ENCODE results near the gene ZNF385B.

The ZNF385B gene

DNA sequence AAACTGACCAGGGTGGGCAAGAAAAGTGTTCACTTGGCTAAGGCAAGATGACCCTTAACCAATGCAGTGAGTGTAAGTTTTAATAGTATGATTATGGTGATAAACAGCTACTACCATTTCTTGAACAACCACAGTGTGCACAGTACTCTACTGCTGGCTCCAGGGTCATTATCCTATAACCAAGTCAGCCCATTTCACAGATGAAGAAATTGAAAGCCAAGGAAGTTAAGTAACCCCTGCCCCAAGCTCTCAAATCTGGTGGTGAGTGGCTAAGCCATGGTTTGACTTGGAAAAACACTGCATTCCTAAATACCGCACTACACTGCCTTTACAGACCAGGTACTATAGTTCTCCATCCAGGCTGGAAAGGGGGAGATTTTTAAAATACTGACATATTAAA, 5.7 kb downstream of the ZNF385B start:
- no peak for DNase-seq

DNA sequence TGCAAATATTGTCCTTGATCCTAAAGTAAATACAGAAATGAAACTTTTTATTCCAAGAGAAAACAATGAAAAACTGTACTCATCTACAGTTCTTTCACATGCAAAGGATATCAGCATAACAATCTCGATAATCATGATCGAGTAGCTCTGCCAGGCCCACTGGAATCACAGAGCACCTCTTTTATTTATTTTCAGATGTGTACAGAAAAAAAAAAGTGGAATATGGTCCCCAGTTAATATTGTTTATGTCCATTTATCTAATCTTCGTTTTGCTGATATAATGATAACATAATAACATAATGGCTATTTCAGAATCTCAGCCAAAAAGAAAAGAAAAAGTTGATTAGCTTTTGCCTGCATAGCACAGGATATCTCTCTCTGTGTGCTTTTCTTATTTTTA, 6.5 kb downstream of the ZNF385B start:
- DNase-seq = no peak

DNA sequence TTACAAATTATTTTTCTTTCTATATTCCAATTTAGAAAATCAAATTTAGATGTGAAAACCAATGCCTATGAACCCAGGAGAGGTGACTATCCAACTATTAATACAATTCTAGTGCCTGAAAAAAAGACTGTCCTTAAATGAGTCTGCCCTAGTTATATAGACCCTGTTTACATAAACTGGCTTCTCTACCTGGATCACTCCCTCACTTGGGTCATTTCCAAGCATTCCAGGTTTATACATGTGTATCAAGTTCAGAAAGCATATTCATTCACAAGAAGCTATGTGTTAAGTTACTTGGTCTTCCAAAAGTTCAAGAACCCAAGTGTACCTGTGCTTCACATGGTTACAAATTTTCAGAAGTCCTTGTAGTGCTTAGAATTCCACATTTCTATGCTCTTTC, 8.3 kb downstream of the ZNF385B start:
- DNase-seq = no peak

DNA sequence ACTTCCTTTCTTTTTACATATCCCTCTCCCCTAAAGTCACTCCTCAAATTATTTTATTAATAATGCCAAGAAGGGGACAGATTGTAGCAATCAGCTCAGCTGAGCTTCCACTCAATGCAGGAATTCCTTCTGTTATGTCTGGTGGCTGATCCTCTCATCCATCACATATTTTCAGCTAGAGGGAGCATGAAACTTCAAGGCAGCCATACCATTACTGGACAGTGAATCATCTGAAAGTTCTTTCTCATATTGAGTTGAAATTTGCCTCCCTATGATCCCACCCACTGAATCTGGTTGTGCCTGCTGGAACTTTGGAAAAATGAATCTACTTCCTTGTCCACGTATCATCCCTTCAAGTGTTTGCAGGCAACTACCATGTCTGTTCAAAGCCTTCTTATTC, 11.2 kb downstream of the ZNF385B start:
- no peak for DNase-seq

DNA sequence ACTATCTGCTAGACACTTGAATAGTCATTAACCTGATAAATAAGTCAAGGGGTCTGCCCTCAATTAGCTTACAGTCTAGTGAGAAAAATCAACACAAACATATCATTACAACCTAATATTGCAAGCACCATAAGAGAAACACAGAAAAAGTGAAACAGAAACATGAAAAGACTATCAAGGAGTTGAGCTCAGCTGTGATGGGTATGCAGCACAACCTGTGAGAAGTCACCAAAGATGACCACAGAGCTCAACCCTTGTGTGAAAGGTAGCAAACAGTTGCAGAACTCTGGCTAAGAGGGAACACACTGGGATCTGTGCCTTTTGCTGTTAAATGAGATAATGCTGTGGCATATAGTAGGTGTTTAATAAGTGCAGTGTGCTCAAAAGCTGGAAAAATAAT, 11.7 kb downstream of the ZNF385B start:
- DNase-seq = no peak

DNA sequence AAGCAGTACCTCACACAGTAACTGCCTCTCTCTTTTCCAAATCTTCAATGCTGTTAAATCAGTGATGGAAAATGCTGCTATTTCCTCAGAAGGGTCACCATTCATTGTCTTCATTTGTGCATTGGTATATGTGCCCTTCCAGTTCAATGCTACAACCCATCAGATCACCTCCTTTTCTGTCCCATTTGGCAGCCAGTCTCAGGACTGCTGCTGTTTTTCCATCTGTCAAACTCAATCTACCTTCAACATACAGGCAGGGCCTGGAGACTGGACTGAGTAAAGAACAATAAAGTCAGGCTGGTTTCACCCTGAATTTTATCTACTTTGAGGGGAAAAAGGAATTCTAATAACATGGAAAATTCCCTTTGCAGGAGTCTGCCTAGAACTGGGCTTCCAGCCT, 17.9 kb downstream of the ZNF385B start:
- DNase-seq = no peak

DNA sequence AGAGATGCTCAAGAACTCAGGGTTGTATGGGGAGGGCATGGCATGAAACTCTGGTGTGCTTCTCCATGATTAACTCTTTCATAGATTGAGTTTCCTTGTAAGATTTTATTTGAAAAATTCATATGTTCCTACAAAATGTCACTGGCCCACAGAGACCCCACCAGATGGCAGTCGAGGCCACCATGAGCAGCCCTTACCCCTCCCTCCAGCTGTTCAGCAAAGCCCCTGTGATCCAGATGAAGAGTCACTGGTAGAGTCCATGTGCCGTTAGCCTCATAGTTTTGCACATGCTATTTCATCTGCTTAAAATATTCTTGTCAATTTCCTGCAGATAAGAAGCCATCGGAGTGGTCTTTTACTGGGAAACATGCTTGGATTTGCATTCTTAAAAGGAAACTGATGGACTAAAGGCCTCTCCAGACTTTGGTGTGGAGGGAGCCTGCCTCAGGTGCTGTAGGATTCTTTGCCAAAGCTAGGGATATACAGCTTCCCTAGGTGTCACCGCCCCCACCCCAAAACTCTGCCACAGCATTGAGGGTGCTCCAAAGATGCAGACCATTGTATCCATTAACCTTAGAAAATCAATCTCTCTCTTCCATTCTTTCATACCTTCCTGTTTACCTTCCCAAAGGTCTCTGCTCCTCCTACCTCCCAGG, 18.8 kb downstream of the ZNF385B start:
- no peak for DNase-seq

DNA sequence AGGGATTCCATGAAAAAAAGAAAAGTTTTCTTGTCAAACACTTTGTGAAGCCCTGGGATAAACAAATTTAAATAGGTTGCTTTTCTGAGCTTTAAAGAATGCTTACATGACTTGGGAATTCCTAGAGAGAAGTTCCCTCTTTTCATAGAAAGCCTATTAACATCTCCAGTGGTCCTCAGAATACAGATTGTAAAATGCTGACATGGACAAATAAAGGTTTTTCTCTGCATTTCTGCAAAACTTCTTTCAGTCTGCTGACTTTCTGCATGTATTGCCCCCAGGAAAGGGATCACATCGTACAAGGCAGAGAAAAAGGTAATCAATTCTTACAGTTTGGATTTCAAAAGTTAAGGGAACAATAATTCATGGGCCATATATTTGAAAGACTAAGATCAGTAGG, 20.6 kb downstream of the ZNF385B start:
- no peak for DNase-seq

DNA sequence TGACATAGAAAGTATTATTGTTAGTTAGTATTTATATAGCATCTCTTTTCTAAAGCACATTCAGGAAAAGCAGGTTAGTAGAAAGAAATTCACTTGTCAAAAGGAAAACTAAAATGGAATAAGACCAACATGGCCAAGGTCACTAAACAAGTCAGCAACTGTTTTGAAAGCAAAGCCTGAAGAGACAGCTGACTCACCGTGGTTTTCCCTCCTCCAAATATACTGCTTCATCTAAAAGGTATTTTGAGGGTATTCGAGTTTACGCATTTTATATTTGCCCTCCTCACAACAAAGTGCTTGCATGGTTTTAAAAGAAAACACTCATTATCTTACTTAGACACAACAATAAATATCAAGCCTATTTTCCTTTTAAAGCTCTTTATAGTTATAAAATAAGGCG, 24.0 kb downstream of the ZNF385B start:
- no peak for DNase-seq

DNA sequence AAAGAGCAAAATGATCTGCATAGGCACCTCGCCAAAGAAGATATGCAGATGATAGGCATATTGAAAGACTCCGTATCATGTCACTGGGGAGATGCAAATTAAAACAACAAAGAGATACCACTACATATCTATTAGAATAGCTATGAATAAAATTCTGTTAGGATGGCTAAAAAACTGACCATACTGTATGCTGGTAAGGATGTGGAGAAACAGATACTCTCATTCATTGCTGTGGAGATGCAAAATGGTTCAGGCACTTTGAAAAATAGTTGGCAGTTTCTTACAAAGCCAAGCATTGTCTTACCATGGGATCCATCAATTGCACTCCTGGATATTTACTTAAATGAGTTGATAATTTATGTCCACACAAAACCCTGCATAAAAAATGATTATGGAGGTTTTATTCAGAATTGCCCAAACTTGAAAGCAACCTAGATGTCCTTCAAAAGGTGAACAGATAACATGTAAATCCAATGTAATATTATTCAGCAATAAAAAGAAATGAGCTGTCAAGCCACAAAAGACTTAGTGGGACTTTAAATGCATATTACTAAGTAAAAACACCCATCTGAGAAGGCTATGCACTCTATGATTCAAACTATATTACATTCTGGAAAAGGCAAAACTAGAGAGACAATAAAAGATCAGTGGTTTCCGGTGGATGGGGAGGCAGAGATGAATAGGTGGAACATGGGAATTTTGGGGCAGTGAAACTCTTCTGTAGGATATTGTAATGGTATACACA, 31.2 kb downstream of the ZNF385B start:
- DNase-seq = no peak

DNA sequence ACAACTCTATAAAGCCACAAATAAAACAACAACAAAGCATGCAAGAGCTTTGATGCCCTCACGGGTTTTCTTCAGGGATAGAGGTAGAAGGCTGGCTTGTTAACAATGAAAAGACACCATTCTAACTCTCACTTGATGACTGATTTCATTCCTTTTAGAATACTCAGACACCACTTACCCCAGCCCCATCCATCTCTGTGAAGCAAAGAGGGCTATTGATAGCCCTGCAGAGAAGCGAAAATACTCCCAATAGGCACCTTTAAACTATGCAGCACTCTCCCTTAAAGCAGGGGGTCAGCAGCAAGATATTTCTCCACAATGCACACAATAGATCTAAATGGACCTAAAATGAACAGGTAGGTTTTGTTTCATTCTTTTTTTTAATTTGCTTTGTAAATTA, 35.1 kb downstream of the ZNF385B start:
- DNase-seq = no peak

DNA sequence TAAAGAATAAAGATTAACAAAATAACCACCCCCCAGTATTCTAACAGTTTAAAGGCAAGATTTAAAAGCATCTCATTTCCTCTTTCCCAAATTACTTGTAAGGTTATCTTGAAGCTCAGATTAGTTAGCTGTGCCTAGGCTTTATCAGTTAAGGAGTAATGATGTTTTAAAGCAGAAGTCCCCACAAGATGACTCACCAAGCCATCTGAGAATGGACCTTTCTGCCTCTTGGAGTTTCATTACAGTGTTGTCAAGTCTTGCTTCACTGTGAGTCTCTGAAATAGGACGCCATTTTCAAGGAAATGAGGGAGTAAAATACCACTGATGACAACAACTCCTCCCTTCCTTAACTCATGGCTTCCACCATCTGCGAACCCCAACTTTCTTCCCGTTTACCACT, 35.9 kb downstream of the ZNF385B start:
- DNase-seq = no peak

DNA sequence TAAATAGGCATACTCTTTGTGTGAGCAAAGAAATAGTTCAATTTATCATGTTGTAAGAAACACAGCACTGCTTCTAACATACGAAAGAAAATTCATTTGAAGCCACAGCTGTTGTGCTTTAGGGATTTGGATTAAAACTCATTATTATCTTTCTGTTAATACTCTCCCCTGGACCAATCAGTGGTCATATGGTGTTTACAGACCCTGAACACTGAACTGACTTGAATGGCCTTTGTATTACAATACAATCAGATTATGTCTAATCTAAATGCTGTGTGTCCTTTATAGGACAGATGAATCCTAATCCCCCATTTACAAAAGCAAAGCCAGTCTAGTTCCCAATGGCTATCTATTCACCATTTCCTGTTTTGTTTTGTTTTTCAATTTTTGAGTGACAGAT, 36.5 kb downstream of the ZNF385B start:
- DNase-seq = no peak

DNA sequence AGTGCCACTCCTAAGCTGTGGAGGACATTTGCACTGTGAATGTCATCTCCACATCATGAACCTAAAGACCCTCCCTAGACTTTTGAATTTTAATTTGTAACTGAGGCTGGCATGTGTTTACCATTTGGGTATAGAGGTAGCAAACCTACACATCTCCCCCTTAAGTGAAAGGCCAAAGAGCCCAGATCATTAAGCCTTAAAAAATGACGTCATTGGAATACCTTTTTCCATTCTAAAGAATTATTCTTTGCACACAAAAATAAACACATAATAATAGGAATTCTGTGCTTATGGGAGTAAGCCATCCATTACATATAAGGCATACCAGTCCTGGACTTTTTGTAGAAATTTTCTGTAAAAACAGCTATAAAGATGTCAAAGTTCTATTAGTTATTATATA, 38.9 kb downstream of the ZNF385B start:
- no peak for DNase-seq

DNA sequence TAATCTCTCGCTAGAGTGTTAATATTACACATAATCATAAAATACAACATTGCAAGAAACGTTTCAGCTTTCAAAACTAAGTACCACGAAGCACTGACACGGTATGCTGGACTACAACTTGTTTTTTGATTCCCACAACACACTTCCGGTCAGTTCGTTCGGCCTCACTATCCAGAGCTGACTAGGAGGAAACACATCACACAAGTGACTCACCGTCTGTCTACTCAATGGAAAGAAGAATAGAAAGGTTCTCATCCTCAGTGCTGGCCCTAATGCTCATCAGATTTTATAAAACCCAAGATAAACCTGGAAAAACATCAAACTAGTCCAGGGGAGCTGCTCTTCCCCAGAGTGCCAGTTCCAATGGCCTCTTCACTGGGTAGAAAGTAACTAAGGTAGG, 42.9 kb downstream of the ZNF385B start:
- no peak for DNase-seq

DNA sequence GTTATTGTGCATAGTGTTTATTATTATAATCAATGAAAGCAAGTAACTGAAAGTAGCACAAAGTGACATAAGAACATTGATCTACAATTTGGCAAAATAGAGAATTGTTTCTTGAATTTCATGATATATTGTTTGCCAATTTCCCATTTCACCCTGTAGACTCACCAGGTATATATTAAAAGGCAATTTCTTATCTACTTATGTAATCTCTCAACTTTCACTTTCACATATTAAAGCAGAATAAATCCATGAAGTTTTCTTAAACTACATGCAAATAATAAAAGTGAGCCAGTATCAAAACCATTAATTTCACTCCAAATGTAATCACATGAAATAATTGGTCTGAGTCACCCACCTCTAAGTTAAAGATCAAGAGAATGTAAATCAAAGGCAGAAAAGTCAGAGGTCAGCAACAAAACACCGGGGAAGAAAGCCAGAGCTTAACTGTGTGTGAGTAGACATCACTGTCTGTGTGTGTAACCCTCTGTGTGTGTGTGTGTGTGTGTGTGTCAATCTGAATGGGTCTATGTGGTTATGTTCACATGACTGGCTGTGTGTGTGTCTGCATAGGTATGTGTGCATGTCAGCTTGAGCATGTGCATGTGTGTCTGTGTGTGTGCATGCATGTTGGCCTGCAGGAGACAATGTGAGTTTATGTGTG, 44.1 kb downstream of the ZNF385B start:
- no peak for DNase-seq

DNA sequence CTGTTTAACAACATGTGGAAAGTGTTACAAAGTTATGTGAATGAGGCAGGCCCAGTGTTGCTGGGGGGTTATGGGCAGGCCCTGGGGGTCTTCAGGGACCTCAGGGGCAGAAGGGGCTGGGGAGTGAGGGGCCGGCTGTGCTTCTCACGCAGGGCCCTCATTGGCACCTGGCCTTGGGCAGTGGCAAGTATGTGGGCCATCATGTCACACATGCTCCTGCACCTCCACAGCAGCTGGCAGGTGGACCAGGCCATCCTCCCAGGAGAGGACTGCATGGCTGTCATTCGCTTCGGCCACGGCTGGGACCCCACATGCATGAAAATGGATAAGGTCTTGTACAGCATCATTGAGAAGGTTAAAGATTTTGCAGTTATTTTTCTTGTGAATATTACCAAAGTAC, 47.4 kb downstream of the ZNF385B start:
- no peak for DNase-seq

DNA sequence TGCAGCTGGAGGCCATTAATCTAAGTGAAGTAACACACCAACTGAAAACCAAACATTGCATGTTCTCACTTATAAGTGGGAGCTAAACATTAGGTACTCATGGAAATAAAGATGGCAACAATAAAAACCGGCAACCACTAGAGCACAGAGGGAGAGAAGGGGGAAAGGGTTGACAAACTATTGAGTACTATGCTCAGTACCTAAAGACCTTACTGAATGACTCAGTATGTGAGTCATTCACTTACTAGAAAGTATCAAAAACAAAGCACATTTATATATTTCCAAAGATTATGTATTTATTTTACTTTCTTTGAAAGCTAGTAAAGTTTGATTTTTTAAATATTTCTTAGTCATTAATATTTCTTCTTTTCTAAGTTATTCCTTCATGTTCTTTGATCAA, 48.9 kb downstream of the ZNF385B start:
- DNase-seq = no peak

DNA sequence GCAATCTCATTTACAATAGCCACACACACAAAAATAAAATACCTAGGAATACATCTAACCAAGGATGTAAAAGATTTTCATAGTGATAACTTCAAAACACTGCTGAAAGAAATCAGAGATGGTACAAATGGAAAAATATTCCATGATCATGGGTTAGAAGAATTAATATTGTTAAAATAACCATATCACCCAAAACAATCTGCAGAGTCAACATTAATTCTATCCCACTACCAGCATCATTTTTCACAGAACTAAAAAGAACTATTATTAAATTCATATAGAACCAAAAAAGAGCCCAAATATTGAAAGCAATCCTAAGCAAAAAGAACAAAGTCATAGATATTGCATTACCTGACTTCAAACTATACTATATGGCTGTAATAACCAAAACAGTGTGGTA, 50.4 kb downstream of the ZNF385B start:
- no peak for DNase-seq

DNA sequence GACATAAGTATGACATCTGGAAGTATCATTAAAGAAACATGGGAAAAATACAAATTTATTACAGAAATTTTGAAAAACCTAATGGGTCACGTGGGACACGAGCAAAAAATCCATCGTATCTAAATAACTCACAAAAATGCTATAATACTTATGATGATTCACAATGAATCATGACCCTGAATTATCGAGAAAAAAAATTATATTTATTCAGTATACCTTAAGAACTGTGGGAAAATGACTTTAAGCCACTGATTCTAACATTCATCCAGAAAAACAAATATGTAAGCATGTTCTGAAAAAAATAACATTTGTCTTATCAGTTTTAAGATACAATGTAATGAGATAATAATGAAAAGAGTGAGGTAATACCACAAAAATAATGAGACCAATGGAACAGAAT, 51.8 kb downstream of the ZNF385B start:
- no peak for DNase-seq

DNA sequence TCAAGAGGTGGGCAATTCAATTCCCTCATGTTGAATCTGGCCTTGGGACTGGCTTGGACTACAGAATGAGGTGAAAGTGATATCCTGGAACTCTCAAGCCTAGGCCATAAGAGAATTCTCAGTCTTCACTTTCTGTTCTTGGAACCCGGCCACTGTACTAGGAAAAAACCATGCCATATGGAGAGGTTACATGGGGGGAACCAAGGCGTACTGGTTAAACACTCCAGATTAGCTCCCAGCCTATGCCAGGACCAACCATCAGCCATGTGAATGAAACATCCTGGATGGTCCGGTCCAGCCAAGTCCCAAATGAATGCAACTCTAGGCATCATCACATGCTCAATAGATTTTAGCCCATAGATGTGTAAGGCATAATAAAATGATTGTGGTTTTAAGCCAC, 56.4 kb downstream of the ZNF385B start:
- DNase-seq = no peak

DNA sequence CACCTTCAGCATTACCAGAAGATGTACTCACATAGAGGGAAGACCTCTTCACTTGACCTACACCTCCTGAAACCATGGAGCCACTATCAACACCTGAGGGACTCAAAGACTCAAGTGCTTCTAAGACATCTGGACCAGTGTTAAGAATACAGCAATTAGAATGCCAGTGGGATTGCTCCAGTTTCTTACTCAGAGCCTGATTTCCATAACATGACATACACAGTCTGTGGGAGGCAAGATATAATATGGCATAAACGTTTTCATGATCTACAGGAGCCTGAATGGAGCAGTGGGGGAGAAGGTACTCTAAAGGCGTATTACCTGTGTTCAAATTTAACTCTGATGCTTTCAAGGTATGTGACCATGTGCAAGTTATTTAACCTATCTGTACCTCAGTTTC, 57.2 kb downstream of the ZNF385B start:
- DNase-seq = no peak

DNA sequence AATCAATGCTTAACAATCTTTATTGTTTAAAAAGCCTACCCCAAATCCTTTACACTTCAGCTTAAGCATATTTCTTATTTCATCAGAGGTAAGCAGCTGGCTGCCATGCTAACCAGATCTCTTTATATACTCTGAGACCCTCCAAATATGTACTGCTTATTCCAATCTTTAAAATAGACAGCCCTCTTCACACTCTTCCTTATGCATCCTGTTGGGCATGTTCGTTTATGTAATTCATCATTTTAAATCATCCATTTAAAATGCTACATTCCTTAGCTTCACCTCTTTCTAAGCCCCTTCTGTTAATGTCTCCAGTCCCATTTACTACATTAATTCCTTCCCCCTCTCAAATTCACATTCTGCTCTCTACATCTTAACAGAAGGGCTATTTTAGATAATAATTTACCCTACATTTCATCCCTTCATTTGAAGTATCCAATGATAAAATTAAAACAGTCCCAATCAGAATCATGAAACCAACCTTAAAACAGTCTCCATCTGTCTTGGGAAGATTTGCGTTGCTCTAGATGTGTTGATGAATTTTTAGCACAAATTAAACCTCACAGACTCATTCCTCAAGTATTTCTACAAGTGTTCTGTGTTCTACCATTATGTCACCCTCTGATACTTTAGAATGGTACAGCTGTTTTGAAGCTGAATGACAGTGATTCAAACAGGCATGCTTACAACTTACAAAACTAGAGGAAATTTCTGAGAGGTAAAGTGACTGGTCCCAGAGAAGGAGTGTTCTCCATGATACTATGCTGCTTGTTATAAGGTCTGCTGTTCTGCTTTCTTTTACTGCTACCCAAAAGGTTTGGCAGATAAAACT, 59.1 kb downstream of the ZNF385B start:
- no peak for DNase-seq

All from inflammatory macrophage (primary cell).